ENCODE results near the gene DDR2.
"Not testable (repeated sequence)": the region's sequence is repeated elsewhere in the genome, so short reads cannot be mapped to it uniquely, and the experiment has no call there.

The DDR2 gene

GRCh38 chr1:162722036-162722435 lies 89.8 kb downstream of the DDR2 start:
- Histone ChIP-seq H3K36me3 (no peaks in the 10 kb centered on the region), H3K4me3 (no peak overlapping the region), H3K27ac (no peak overlapping the region), H3K4me1 (peaks cover 0 to 33% (median 9%) of the 10 kb centered on the region in 4 donors), H3K9me3 (no peaks in the 10 kb centered on the region), H3K27me3 (no peaks in the 10 kb centered on the region)
- no peak for TF ChIP-seq CTCF (IDR thresholded peaks at IDR 0.05)
- intact Hi-C loops (cut with DNase I; ENCODE audit: low total_unique reads): no loop called here
- DNase-seq: no peak

GRCh38 chr1:162724583-162725120 lies 92.4 kb downstream of the DDR2 start:
- no peak for DNase-seq
- no peak overlapping the region for H3K4me3 ChIP-seq
- H3K27ac ChIP-seq: peak overlapping the region; percentile 25 to 37
- no peaks in the 10 kb centered on the region for H3K27me3 ChIP-seq
- intact Hi-C loops (cut with DNase I; ENCODE audit: low total_unique reads): no loop called here
- H3K9me3 ChIP-seq: no peaks in the 10 kb centered on the region
- peaks cover 0 to 33% (median 9%) of the 10 kb centered on the region in 4 donors for H3K4me1 ChIP-seq
- TF ChIP-seq CTCF (IDR thresholded peaks at IDR 0.05): no peak
- H3K36me3 ChIP-seq: no peaks in the 10 kb centered on the region

- Histone ChIP-seq H3K9me3 (no peaks in the 10 kb centered on the region), H3K4me1 (peaks cover 0 to 33% (median 9%) of the 10 kb centered on the region in 4 donors), H3K4me3 (no peak overlapping the region), H3K27ac (peak overlapping the region in 1 of 2 donors; percentile 25), H3K27me3 (no peaks in the 10 kb centered on the region), H3K36me3 (no peaks in the 10 kb centered on the region)
- TF ChIP-seq CTCF (IDR thresholded peaks at IDR 0.05): no peak
- intact Hi-C loops (cut with DNase I; ENCODE audit: low total_unique reads): no loop called here
- no peak for DNase-seq
Observed at GRCh38 chr1:162725301-162725837, 93.1 kb downstream of the DDR2 start.

- DNase-seq: no peak
- no peaks in the 10 kb centered on the region for H3K9me3 ChIP-seq
- intact Hi-C loops (cut with DNase I; ENCODE audit: low total_unique reads): no loop called here
- H3K4me3 ChIP-seq: no peak overlapping the region
- H3K36me3 ChIP-seq: no peaks in the 10 kb centered on the region
- no peaks in the 10 kb centered on the region for H3K27me3 ChIP-seq
- H3K27ac ChIP-seq: peak overlapping the region in 1 of 2 donors; percentile 25
- TF ChIP-seq CTCF (IDR thresholded peaks at IDR 0.05): no peak
- H3K4me1 ChIP-seq: peaks cover 0 to 23% (median 3%) of the 10 kb centered on the region in 4 donors
Observed at GRCh38 chr1:162726555-162726954, 94.3 kb downstream of the DDR2 start.

- H3K4me3 ChIP-seq; H3K27me3 ChIP-seq; H3K36me3 ChIP-seq; H3K9me3 ChIP-seq; H3K27ac ChIP-seq; intact Hi-C loops (cut with DNase I; ENCODE audit: low total_unique reads); DNase-seq: not testable (repeated sequence)
- H3K4me1 ChIP-seq: peaks cover 0 to 25% (median 8%) of the 10 kb centered on the region in 4 donors
Observed at GRCh38 chr1:162727493-162727892, 95.2 kb downstream of the DDR2 start.

GRCh38 chr1:162728573-162728972 lies 96.3 kb downstream of the DDR2 start:
- no peak for DNase-seq
- H3K27me3 ChIP-seq: no peaks in the 10 kb centered on the region
- H3K36me3 ChIP-seq: no peaks in the 10 kb centered on the region
- no peak for TF ChIP-seq CTCF (IDR thresholded peaks at IDR 0.05)
- H3K27ac ChIP-seq: no peak overlapping the region
- intact Hi-C loops (cut with DNase I; ENCODE audit: low total_unique reads): no loop called here
- no peaks in the 10 kb centered on the region for H3K9me3 ChIP-seq
- peaks cover 0 to 36% (median 17%) of the 10 kb centered on the region in 4 donors for H3K4me1 ChIP-seq
- no peak overlapping the region for H3K4me3 ChIP-seq

GRCh38 chr1:162729195-162729774 lies 97.0 kb downstream of the DDR2 start:
- H3K36me3 ChIP-seq; DNase-seq; intact Hi-C loops (cut with DNase I; ENCODE audit: low total_unique reads); H3K27ac ChIP-seq; H3K4me3 ChIP-seq; H3K9me3 ChIP-seq; H3K27me3 ChIP-seq: not testable (repeated sequence)
- H3K4me1 ChIP-seq: peaks cover 0 to 42% (median 21%) of the 10 kb centered on the region in 4 donors
